ENCODE measurements around the gene RASSF1. TPM values are rescaled to one million over a fixed set of nuclear protein-coding genes. Genes with fewer than 3 reads are reported as not detected.

Gene RASSF1
- polyA plus RNA-seq, 2 of the 4 experiments (the other 2 are of a cell fraction) = 14.4 to 15.4 TPM

DNA sequence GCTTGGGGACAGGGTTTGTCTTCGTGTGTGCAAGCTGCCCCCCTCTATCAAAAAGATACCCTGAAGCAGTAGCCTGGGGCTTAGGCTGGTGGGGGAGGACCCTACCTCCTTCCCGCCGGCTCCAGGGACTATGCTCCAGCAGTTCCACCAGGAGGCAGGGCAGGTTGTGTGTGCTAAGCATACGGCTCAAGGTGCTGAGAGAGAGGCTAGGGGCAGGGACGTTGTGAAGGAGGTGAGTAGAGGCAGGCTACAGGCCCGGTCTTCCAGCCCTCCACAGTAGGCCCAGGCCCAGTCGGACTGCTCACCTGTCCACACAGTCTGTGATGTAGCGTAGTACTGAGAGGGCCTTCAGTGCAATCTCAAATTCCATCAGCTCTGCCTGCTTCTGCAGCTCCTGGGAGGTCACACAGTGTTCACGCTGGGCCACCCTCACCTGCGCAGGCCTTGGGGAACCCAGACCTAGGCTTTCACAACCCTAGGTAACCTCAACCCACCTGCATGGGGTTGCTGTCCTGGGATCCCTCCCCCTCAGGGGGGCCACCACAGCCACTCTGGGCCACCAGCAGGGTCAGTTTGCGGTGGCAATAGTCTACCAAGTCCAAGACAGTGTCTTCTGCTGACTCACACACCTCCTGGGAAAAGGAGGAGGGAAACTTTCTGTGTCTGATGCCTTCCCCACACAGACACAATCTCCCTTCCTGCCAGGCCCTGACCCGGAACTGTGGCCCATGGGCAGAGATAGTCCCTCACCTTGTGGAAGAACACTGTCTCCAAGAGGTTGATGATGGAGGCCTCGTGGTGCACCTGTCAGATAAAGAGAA is 2.4 kb upstream of the RASSF1 start:
- Histone ChIP-seq H3K27ac (no peak overlapping the region), H3K4me2 (no peak overlapping the region), H3K4me3 (no peak overlapping the region), H3K4me1 (peaks cover 7% of the 10 kb centered on the region), H3K9me3 (no peaks in the 10 kb centered on the region)
- ChIA-PET POLR2A (no interaction called here), CTCF (interaction anchor here (0.5 kb wide), 1 partner anchor 9 kb away, joined by 3 read pairs; no protein-coding TSS in a partner anchor)
- TF ChIP-seq BCL3 (IDR thresholded peaks at IDR 0.05) = no peak
- no peak for TF ChIP-seq TP53 (CRISPR knock-in tag; IDR thresholded peaks at IDR 0.05)
- no peak for TF ChIP-seq HOXA7 (CRISPR knock-in tag; IDR thresholded peaks at IDR 0.05)
- no peak for TF ChIP-seq ZC3H11A (IDR thresholded peaks at IDR 0.05)
- TF ChIP-seq, protein P1, sequence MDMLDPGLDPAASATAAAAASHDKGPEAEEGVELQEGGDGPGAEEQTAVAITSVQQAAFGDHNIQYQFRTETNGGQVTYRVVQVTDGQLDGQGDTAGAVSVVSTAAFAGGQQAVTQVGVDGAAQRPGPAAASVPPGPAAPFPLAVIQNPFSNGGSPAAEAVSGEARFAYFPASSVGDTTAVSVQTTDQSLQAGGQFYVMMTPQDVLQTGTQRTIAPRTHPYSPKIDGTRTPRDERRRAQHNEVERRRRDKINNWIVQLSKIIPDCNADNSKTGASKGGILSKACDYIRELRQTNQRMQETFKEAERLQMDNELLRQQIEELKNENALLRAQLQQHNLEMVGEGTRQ (IDR thresholded peaks at IDR 0.05) = no peak
- no peak for TF ChIP-seq RFX5 (IDR thresholded peaks at IDR 0.05)
- TF ChIP-seq, protein P2, sequence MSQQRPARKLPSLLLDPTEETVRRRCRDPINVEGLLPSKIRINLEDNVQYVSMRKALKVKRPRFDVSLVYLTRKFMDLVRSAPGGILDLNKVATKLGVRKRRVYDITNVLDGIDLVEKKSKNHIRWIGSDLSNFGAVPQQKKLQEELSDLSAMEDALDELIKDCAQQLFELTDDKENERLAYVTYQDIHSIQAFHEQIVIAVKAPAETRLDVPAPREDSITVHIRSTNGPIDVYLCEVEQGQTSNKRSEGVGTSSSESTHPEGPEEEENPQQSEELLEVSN (IDR thresholded peaks at IDR 0.05; ENCODE audit: borderline replicate concordance, low read depth) = no peak
- no peak for TF ChIP-seq TFCP2L1 (CRISPR knock-in tag; IDR thresholded peaks at IDR 0.05)
- TF ChIP-seq HOXB13 (CRISPR knock-in tag; IDR thresholded peaks at IDR 0.05; ENCODE audit: low read depth) = no peak
- no peak for TF ChIP-seq JUN (IDR thresholded peaks at IDR 0.05)
- TF ChIP-seq RAD21 (conservative IDR thresholded peaks at IDR 0.05 in 1 of 2, IDR thresholded peaks at IDR 0.05 in 1 of 2) = no peak
- no peak for TF ChIP-seq EHF (CRISPR knock-in tag; IDR thresholded peaks at IDR 0.05)
- TF ChIP-seq ZFP36 (IDR thresholded peaks at IDR 0.05; ENCODE audit: borderline replicate concordance, partially characterized antibody) = no peak
- no peak for TF ChIP-seq JUNB (IDR thresholded peaks at IDR 0.05)
- TF ChIP-seq, protein P3, sequence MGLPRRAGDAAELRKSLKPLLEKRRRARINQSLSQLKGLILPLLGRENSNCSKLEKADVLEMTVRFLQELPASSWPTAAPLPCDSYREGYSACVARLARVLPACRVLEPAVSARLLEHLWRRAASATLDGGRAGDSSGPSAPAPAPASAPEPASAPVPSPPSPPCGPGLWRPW (IDR thresholded peaks at IDR 0.05) = no peak
- no peak for TF ChIP-seq POLR2A (IDR thresholded peaks at IDR 0.05; ENCODE audit: low read length)
- TF ChIP-seq CBX2 (IDR thresholded peaks at IDR 0.05; ENCODE audit: borderline replicate concordance, low read depth) = no peak
- no peak for TF ChIP-seq PBX3 (IDR thresholded peaks at IDR 0.05)
- TF ChIP-seq CBX8 (IDR thresholded peaks at IDR 0.05) = no peak
- TF ChIP-seq KDM1A (IDR thresholded peaks at IDR 0.05; ENCODE audit: low read depth) = no peak
- ATAC-seq = peak; percentile 21 to 22; a peak in 2 of 6 replicates
- DNase-seq (ENCODE audit: low read depth in 1 of 2, low spot score in 1 of 2) = no peak
- WGBS (ENCODE audit: missing lambda C conversion rate) = 72% methylated on average over 7 of the region's 13 CpGs
- FAIRE-seq = no peak

GRCh38 chr3:50341996-50342650 is 1.5 kb upstream of the RASSF1 start:
- H3K4me1 ChIP-seq = peaks cover 11% of the 10 kb centered on the region
- FAIRE-seq = no peak
- H3K9me3 ChIP-seq = no peaks in the 10 kb centered on the region
- H3K27ac ChIP-seq = no peak overlapping the region
- ATAC-seq = no peak
- no peak for DNase-seq (ENCODE audit: low read depth in 1 of 2, low spot score in 1 of 2)
- WGBS (ENCODE audit: missing lambda C conversion rate) = 91% methylated on average over 7 of the region's 13 CpGs
- no peak overlapping the region for H3K4me3 ChIP-seq
- TF ChIP-seq PBX3 (IDR thresholded peaks at IDR 0.05) (no peak), HDAC2 (IDR thresholded peaks at IDR 0.05) (no peak), HEYL (CRISPR knock-in tag; IDR thresholded peaks at IDR 0.05) (no peak)
- CTCF ChIA-PET = interaction anchor here (1.1 kb wide), 1 partner anchor 21 kb away, joined by 3 read pairs; no protein-coding TSS in a partner anchor
- H3K4me2 ChIP-seq = no peak overlapping the region
- POLR2A ChIA-PET = no interaction called here
